Activated effector memory CD4-positive, alpha-beta T cell treated with anti-CD3 and anti-CD28 coated beads, Interleukin-2, amount 50 U/mL, for 16 hours (primary cell): Measurements from ENCODE around the gene CDYL.
"Not testable (repeated sequence)": the region's sequence is repeated elsewhere in the genome, so short reads cannot be mapped to it uniquely, and the experiment has no call there.

Experiments used
- DNase-seq: peaks from one replicate; pipeline ENCODE4 v3.0.0-alpha.2; 2020

Gene CDYL

DNA sequence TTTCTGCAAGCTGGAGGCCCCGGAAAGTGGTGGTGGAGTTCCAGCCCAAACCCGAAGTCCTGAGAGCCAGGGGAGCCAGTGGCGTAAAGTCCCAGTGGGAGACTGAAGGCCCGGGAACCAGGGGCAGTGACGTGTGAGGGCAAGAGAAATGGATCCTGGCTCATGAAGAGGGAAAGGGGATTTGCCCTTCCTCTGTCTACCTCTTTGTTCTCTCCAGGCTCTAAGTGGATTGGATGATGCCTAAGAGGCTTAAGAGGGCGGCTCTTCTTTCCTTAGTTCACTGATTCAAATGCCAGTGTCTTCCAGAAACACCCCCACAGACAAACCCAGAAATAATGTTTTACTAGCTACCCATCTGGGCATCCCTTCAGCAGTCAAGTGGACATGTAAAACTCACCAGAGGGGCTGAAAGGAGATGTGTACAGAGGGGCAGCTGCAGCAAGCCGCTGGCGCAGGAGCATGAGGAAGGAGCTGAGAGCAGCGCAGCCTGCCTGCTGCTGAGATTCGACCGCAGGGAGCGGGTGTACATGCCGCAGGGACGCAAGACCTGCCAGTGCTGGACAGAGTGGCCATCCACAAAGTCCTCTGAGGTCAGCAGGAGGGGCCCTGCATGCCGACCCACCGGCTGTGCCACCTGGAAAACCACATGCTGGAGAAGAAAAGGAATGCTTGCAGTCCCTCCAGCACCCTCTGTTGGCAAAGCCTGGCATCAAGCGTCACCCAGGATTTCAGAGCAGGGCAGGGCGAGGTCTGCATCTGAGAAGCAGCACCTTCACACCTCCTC is 29.5 kb downstream of the CDYL start:
- DNase-seq, result no peak

DNA sequence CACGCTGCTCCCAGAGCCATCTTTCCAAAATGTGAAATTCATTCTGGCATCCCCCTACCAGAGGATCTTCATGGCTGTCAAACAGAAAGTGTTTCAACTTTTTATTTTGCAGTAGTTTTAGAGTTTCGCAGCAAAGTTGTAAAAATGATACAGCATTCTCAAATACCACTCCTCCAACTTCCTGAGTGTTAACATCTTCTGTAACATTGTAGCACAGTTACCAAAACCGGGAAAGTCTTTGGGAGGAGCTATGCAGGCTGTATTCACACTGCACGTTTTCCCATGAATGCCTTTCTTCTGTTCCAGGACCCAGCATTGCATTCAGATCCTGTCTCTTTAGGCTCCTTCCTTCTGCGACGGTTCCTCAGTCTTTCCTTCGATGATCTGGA is 30.1 kb downstream of the CDYL start:
- DNase-seq, result no peak

DNA sequence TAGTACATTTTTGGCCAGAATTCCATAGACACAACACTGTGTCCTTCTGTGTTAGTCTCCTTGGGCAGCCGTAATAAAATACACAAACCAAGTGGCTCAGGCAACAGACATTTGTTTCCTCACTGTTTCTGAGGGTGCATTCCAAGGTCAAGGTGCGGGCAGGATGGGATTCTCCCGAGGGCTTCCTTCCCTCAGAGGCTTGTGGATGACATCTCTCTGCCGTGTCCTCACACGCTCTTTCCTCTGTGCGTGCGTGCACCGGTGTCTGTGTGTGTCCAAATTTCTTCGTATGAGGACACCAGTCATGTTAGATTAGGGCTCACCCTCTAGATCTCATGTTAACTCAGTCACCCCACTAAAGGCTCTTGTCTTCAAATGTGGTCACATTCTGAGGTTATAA is 30.6 kb downstream of the CDYL start:
- DNase-seq, result no peak

DNA sequence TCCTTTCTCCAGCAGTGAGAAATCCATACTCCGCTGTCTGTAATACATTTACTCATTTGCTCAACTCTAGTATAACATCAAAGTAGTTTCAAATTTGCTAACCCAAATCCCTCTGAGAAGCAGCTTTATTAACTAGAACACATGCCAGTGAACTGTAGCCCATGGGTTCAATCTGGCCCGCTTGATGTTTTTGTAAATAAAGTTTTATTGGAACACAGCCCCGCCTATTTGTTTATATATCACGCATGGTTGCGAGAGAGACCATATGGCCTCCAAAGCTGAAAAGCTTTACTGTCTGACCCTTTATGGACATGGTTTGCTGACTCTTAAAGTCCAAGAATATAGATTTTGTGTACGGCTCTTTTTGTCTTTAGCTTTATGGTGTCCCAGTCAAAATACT is 32.2 kb downstream of the CDYL start:
- no peak for DNase-seq

DNA sequence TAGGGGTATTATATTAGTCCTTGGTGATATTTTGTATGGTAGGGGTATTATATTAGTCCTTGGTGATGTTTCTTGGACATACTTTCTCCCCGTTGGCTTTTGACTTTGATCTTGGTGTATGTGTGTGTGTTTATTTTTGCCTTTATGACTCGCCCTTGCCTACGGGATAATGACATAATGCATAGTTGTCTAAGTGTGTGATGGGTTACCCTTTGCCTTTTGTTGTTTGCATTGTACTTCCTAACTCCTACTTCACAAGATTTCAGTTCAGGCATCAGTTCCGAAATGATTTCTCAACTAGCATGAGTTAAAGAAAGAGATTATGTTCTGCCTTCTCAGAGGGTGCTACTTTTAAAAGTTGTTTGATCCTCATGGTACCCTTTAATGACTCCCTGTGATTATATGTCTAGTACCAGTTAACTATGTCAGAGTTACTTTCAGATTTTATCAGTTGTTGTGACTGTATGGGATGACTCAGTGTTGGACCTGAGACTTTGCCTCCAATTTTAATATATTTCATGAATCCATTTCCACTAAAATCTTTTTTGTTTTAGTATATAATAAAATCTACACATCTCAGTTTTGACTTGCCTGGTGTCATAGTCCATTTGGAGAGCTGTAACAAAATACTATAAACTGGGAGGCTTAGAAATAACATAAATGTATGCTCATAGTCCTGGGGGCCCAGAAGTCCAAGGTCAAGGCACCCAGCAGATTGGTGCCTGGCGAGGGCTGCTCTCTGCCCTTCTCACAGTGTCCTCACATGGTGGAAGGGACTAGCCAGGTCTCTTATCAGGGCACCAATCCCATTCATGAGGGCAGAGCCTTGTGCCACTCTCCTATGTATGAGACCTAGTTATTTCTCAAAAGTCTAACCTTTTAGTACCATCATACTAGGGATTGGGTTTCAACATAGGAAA is 34.1 kb downstream of the CDYL start:
- no peak for DNase-seq

DNA sequence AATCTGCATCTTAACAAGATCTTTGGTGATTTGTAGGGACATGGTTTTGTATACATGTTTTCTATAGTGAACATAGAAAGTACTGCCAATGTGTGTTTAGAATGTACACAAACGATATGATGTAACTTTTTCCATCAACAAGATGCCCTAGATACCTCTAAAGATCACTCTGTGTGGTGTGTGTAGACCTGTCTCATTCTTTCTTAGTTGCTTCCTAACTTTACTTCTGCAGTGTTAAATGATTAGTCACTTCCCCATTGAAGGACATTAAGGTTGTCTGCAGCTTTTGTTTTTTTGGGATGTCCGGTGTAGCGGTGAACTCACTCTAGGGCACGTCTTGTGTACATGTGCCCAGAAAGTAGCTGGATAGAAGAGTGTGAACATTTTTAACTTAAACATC is 35.9 kb downstream of the CDYL start:
- DNase-seq, result no peak

DNA sequence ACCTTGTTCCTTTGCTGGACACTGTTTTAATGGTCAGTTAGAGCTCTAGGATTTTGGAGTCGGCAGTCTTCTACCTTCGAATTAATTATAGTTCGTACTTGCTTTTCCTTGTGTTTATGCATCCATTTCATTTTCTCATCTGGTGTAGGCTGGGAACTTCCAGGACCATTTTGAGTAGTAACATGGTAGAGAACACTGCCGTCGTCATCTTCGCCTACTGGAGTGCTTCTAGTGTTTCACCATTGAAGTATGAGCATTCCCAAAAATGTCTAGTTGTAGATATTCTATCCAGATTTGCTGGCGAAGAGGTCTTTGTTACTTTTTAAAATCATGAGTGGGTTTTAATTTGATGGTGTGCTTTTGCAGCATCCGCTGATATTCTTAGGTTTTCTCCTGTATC is 36.9 kb downstream of the CDYL start:
- DNase-seq, result no peak

DNA sequence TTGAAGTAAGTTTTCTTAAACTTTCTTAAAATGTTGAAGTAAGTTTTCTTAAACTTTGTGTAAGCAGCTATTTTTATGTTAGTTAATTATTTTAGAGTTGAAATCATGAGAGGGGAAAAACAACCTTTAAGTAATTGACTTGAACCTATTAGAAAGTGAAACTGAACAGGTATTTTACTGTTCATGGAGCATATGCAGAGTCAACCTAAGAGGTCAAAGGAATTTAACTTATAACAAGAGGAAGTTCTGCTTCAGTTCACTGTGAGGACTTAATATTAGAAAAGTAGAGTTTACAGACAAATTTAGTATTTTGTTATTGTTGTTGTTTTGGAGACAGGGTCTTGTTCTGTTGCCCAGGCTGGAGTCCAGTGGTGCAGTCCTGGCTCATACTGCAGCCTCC is 38.0 kb downstream of the CDYL start:
- DNase-seq, result no peak

DNA sequence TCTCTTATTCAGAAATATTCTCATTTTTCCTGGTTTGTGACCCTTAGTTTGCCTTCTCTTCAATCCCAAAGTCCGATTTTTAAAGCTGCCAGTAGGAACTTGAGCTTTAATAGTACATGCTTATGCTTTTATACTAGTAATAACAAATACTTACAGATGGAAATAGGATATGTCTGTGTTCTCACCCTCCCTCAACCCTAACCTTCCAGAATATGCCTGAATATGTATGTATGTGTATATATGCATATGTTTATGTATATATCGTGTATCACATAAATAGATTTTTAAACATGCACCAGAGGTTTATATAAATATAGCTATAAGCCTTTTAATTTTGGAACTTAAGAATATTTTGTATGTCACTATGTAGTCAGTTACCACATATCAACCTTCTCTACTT is 38.8 kb downstream of the CDYL start:
- no peak for DNase-seq

DNA sequence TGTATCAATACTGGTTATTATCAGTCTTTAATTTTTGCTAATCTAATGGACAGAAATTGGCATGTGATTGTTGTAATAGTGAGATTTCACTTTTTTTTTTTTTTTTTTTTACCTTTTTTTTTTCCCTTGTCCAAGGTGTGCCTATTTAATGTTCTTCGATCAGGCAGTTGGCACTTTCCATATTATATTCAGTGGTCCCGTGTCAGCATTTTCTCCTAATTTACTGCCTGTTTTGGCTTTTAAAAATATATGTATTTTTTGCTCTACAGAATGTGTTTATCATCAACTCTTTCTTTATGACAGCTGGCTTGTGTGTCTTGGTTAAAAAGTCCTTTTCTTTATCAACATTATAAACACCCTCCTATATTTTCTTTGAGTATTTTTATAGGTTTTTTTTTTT is 39.4 kb downstream of the CDYL start:
- no peak for DNase-seq

DNA sequence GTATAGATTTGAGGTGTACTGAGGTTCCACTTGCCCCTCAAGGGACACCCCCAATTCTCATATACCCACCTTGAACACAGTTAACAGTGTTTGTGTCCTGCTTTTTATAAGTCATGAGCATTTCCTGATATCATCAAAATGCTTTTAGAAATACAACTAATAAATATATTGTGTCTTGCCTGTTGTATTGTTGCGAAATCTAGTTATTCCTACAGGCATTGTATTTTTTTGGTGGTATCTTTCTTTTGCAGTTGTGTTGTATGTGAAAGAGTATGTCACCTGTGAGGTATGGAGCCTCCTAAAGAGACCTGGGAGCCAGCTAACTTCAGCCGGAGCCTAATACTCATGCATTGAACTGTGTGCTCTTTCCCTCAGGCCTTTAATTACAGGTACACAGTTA is 40.7 kb downstream of the CDYL start:
- DNase-seq, result no peak

DNA sequence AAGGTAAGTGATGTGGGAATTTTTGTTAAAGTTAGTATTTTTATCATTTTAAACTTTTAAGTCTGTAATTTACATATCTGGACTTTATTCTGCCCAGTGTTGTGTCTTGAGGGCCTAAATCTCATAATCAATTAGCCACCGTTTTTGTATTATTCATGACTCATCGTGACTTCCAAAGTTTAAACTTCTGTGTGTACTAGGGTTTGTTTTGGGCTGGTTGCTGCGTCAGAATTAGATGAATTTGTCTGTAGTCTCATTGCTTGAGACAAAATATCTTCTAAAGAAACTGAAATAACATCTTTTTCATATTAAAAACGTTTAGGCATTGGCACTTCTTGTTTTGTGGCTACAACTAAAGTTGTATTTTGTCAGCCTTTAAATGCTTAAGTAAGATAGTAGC is 41.3 kb downstream of the CDYL start:
- no peak for DNase-seq

DNA sequence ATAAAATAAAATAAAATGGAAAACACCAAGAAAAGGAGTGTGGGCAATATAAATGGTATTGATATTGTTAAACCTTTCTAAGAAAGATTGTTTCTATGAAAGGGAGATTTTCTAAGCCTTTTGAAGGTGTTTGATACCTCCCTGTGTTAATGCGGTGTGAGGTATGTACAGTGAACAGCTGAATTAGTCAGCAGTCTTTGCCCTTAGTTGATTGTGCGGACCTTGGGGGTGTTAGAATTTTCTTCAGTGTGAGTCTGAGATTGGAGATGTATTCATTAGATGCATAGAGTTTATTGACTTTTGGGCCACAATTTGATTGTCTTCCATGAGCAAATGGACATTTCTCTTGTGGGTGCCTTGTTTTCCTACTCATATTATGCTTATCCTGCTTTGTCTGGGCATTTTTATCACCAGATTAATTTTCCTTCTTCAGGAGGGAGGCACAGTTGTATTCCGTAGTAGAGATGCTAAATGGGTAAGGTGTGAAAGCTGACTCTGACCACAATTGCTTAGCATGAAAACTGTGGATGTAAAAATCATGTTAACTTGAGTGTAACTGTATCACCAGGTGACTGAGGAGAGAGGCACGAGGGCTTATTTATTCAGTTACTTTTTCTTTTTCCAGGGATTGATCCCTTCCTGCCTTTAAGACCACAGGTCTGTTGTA is 42.2 kb downstream of the CDYL start:
- DNase-seq, result no peak

DNA sequence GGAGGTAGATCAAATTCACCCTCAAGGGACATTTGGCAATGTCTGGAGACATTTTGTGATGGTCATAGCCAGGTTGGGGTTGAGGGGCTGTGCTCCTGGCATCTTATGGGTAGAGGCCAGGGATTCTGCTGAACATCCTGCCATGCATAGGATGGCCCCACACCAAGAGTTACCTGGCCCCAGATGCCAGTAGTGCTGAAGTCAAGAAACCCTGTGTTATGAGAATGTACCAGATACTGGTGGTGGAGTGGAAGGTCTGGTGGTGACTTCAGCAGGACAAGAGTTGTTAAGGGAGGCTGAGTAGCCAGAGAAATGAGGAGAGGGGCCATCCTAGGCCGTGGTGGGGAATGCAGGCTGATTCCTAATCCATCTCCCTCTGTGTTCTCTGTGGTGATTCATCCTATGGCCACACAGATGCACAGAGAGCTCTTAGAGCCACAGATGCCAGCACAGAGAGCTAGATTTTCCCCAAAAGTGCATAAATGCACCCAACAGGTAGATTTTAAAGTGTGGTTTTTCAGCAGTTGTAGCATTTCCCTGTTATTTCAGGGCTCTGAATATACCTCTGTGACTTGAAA is 43.6 kb downstream of the CDYL start:
- DNase-seq, result no peak

DNA sequence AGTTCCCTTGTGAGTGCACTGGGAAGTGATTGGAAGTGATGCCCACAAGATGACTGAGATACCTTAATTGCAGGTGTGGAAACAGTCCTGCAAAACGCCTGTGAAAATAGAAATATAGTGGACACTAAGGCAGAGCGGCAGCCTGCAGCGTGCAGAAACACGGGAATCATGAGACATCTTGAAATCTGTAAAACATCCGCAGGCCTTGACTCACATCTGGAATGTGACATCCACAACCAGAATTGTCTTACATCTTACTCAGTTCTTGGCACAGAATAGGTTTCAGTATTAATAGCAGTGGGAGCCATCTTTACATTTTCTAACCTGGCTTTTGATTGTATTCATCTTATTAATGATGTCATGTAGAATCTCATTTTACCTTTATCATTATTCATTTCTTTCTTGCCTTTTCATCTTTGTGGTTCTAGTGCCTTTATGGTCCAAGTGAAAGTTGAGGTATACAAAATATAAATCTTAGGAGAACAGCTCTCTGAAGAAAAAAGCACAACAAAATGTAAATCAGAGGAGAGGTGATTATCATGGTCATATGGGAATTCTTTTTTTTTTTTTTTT is 44.6 kb downstream of the CDYL start:
- DNase-seq, result no peak

DNA sequence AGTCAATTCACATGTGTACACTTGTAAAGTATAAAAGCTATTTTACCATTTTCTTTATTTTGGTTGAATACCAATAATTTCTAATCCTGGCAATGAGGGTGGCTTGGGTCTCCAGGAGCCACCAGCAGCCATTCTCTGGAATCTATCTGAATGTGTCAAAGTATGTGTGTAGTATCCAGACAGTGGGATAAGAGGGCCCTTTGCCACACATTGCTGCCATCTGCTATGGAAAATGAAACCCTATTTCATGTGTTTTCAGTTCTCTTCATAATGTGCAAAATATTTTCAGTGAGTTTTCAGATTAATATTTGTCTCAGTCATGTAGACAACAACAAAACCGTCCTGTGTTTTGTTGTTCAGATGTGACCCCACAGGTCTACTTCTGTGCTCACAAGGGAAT is 46.3 kb downstream of the CDYL start:
- DNase-seq, result no peak

DNA sequence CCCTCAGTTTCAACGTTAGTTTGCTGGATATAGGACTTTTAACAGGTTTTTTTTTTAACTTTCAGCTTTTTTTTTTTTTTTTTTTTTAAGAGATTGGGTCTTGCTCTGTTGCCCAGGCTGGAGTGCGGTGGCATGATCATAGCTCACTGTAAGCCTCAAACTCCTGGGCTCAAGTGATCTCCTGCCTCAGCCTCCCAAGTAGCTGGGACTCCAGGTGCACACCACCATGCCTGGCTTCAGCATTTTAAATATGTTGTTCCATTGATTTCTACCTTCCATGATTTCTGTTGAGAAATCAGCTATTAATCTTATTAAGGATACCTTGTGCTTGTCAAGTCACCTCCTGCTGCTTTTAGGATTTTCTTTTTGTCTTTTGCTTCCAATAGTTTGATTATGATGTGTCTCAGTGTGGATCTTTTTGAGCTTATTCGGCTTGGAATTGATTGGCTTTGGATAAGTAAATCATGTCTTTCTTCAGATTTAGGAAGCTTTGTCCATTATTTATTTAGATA is 52.0 kb downstream of the CDYL start:
- DNase-seq, result no peak

DNA sequence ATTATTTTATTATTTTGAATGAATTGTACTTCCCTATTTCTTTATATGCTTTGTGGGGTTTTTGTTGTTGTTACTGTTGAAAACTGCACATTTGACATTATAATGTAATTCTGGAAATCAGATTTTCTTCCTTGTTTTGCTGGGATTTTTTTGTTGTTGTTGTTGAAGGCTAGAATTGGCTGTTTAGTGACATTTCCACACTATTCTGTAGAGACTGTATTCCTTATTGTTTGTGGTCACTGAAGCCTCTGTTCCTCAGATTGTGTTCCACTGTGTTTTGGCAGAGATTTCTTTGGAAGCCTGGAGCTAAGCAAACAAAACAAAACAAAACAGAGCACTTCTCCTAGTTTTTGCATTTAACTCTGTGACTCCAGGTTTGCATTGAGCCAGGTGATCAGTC is 52.9 kb downstream of the CDYL start:
- no peak for DNase-seq

DNA sequence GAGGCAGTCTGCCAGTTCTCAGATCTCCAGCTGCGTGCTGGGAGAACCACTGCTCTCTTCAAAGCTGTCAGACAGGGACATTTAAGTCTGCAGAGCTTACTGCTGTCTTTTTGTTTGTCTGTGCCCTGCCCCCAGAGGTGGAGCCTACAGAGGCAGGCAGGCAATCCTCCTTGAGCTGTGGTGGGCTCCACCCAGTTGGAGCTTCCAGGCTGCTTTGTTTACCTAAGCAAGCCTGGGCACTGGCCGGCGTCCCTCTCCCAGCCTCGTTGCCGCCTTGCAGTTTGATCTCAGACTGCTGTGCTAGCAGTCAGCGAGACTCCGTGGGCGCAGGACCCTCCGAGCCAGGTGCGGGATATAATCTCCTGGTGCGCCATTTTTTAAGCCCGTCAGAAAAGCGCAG is 59.3 kb downstream of the CDYL start:
- DNase-seq, result not testable (repeated sequence)

DNA sequence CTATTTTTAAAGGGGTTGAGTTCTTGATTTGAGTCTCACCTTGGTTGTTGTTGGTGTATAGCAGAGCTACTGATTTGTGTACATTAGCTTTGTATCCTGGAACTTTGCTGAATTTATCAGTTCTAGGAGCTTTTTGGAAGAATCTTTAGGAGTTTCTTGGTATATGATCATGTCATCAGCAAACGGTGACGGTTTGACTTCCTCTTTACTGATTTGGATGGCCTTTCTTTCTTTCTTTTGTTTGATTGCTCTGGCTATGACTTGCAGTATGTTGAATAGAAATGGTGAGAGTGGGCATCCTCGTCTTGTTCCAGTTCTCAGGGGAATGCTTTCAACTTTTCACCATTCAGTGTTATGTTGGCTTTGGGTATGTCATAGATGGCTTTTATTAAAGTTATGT is 64.0 kb downstream of the CDYL start:
- DNase-seq, result no peak

DNA sequence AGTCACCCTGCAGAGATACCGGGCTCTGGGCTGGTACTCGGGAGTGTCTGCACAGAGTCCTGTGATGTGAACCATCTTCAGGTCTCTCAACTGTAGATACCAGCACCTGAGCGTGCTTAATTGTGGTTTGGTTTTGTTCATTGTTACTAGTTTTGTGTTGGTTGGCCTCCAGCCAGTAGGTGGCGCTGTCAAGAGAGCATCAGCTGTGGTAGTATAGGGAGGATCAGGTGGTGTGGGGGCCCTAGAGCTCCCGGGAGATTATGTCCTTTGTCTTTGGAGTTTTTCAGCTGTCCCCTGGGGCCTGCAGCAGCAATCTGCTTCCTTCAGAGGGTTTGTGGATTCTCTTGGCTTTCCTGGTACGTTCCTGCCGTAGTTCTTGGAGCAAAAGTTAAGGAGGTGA is 67.9 kb downstream of the CDYL start:
- no peak for DNase-seq

DNA sequence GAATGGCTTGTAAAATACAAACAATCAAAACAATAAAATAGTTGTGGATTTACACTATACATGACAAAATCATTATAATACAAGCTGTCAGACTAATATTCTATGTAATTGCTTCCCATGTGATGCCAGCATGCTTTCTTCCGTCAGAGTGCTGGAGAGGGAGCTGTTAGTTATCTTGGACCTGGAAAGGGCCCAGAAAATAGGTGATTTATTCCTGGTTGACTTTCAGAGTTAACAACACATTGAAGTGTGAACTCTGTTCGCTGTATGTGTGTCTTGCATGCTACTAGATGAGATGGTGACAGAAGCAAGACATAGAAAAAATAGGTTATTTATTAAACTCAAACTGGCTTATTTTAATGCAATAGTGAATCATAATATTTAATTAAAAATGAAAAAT is 70.2 kb downstream of the CDYL start:
- DNase-seq, result no peak
